CD4-positive, alpha-beta T cell treated with Interleukin-15 for 4 hours (primary cell): ENCODE measurements around the gene KCNK1.

Experiments used
- DNase-seq: peaks from one replicate; pipeline ENCODE4 v3.0.0-alpha.2; 2020; ENCODE audit warnings: low spot score

Gene KCNK1

DNA sequence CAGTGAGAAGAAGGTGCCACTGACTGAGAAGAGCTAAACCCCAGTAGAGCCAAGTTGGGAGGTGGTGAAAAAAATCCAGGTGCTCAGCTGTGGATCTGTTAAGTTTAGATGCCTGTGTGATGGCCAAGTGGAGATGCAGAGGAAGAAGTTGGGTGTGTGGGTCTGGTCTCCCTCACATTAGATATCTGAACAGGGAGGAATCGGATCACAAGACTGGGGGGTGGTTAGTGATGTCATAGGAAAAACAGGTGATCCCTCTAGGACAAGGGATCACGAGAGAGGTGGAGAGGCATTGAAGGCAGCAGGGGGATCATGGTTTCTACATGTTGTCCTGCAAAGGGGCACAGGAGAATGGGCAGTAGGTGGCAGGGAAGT is 22.6 kb downstream of the KCNK1 start:
- no peak for DNase-seq

DNA sequence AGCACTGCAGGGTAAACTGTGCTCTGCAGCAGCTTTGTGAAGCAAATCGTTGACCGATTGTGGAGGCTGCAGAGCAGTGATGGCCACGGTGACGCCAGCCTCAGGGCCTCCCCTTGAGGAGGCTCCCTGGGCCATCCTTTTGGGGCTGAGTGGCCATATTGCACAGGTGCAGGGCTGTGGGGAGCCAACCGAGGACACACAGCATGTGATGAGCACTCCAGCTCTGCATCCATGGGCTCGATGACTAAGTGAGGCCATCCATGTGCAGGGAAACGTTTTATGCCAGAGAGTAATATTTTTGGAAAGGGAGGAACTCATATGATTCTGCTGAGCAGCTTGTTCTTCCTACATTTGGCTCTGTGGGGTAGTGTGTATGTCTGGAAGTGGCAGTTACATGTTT is 24.6 kb downstream of the KCNK1 start:
- DNase-seq: no peak

- no peak for DNase-seq
Measured at GRCh38 chr1:233639611-233640010, 25.7 kb downstream of the KCNK1 start.

GRCh38 chr1:233640179-233640578 is 26.3 kb downstream of the KCNK1 start:
- DNase-seq: no peak

DNA sequence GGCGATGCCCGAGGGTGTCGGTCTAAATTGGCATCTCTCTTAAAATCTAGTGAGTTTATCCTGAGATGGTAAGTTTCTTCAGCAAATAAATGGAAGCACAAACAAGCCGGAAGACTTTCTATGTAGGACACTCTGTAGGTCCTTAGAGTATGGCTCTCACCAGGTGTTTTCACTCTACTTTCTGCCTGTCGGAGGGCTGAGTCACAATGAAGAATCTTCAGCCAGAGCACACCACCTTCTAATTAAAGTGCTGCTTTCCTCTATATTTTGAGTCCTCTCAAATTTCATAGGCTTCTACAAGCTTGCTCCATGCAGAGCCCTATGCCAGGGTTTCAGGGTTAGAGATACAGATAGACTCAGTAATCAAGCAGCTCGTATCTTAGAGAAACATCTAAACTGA is 27.1 kb downstream of the KCNK1 start:
- no peak for DNase-seq

DNA sequence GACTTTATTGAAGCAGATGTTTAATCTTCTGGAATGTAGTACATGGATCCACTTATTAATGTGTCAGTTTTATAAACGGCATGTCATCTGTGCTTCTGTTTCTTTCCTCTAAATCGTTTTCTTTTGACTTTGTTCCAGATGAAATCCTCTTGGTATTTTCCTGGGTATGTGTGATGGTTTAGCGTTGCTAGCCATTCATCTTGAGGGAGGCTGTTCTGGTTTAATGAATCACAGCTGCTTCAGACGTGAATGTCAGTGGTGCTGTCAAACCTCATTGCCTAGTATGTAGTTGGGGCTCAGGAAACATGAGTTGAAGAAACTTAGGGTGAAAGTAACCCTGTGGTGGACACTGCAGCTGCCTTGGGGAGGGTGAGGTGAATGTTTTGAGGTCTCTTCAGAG is 33.2 kb downstream of the KCNK1 start:
- DNase-seq: no peak

DNA sequence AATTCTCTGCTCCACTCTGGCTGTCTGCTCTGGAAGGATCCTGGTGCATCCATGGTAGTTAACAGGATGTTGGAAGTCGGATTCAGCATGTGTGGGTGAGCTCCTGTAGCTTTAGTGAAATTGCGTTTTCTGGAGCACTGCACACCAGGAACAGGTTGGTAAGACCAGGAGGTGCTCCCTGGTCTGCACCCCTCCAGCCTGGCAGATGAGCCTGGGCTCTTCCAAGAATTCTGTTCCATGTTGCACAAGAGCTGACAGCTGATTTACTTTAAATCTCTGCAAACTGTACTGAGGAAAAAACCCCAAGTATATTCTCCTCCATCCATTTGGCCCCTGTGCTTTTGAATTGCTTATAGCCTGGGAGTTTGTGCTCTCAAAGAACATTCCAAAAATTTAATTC is 33.7 kb downstream of the KCNK1 start:
- DNase-seq: no peak

- no peak for DNase-seq
Measured at GRCh38 chr1:233651061-233651460, 37.2 kb downstream of the KCNK1 start.

GRCh38 chr1:233651563-233652233 is 37.8 kb downstream of the KCNK1 start:
- no peak for DNase-seq

DNA sequence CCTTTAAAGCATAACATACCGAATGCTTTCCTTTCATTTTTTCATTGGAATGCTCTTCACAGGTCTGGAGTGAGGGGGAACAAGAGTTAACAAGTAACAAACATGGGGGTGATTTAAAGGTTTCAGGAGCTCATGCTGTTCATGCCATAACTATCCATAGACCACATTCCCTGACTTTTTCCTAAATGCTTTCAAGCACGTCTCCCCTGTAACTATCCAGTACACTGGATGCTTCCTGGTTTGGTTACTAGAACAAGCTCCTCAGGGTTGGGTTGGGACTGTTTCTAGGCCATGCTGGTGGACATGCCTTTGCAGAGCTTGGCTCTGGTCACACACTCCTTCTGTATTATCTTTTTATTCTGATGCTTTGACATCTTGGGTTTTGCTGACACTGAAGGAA is 38.6 kb downstream of the KCNK1 start:
- DNase-seq: no peak

- no peak for DNase-seq
Measured at GRCh38 chr1:233654658-233655280, 40.9 kb downstream of the KCNK1 start.

DNA sequence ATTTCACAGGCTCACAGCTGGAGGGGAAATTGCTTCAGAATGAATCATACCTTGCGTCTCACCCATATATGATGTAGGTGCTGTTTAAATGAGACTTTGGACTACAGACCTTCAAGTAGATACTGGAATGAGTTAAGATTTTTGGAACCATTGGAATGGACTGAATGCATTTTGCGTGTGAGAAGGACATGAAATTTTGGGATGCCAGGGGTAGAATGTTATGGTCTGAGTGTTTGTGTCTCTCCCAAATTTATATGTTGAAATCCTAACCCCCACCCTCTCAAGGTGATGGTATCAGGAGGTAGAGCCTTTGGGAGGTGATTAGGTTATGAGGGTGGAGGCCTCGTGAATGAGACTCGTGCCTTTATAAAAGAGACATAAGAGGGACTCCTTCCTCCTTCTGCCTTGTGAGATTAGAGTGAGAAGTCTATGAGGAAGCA is 41.4 kb downstream of the KCNK1 start:
- DNase-seq: no peak

- no peak for DNase-seq
Measured at GRCh38 chr1:233656032-233656635, 42.2 kb downstream of the KCNK1 start.

DNA sequence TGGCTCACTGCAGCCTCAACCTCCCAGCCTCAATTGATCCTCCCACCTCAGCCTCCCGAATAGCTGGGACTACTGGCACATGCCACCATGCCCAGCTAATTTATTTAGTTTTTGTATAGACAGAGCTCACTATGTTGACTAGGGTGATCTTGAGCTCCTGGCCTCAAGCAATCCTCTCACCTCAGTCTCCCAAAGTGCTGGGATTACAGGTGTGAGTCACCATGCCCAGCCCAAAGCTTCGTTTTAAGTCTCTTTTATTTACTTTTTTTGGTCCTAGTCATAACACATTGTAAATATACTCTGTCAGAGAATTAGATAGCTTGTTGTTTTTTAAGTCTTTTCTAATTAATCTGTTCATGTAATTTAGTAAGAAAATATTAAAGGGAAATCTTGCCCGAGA is 42.8 kb downstream of the KCNK1 start:
- no peak for DNase-seq

DNA sequence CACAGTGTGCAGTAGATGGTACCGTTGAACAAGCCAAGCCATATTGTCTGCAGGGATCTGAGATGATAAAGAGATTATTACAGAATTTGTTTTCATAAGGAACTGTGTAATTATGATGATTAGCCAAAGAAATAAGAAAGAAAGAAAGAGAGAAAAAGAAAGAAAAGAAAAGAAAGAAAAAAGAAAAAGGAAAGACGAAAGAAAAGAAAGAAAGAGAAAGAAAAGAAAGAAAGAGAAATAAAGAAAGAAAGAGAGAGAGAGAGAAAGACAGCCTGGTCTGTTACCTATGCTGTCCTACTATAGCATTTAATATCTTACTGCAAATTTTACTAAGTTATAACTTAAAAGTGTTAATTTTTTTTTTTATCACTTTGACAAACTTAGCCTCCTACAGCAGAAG is 43.6 kb downstream of the KCNK1 start:
- no peak for DNase-seq

GRCh38 chr1:233659495-233659894 is 45.6 kb downstream of the KCNK1 start:
- no peak for DNase-seq

DNA sequence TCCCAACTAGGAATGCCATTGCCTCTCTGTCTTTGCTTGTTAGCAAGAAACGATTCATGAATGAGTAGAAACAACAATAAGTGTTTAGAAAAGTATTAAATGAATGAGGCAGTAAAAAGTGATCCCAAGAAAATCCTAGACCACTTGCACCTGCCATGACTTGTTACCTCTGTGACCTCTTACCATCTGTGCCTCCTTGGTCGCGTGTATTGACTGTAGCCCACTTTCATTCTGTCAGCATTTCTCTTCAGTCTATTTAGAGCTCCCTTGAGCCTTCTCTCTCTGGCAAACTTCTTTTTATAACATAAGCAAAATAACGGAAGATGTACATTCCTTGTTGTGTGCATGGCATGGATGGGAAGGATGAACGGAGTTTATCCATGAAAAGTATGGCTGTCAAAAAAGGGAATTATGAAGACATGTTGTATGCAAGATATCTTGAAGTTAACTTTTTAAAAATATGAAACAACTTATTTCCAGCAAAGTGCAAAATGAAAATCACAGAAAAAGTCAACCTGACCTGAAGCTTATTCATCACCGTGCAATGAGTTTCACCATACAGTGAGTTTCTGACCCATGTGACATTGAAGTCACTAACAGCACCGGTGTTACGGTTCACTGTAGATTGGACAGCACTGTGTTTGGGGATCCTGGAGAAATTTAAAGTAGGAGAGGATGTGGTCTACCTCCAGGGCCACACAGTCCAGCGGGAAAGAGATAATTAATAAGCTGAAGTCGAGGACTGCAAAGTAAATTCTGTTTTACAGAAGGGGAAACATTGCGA is 47.7 kb downstream of the KCNK1 start:
- no peak for DNase-seq

GRCh38 chr1:233662575-233663304 is 48.8 kb downstream of the KCNK1 start:
- no peak for DNase-seq

DNA sequence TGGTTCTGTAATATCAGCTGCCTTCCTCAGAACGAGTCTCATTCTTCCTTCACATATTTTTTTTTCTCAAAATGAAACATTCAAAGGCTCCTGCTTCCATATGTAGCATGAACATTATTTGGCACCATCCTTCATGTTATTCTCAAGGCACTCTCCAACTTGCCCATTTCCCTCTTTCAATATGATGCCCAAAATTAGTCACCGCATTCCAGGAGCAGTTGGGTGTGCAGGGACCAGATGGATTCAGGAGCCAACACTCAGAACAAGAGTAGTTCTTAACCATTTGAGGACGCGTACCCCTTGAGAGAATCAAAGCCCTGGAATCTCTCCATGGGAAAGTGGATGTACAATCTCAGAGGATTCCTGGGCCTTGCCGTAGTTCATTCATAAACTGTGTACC is 50.3 kb downstream of the KCNK1 start:
- DNase-seq: no peak

GRCh38 chr1:233664804-233665574 is 51.1 kb downstream of the KCNK1 start:
- DNase-seq: no peak

GRCh38 chr1:233665575-233666270 is 51.8 kb downstream of the KCNK1 start:
- DNase-seq: no peak
